ENCODE results near the gene SNAPC5.

DNA sequence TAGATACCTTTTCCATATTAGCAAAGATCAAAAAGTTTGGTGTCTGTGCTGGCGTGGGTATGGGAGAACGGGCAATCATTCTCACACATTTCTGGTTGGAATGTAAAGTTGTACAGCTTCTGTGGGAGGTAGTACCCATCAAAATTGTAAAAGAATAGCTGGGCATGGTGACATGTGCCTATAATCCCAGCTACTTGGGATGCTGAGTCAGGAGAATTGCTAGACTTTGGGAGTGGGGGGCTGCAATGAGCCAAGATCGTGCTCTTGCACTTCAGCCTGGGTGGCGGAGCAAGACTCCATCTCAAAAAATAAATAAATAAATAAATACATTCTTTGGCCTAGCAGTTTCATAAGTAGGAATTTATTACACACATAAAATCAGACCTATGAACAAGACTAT is 45.3 kb upstream of the SNAPC5 start:
- TF ChIP-seq CTCF (conservative IDR thresholded peaks at IDR 0.05) (no peak), EZH2 (IDR thresholded peaks at IDR 0.05; ENCODE audit: low read depth) (no peak)
